ENCODE measurements around the gene IL11RA. TPM values are rescaled to one million over a fixed set of nuclear protein-coding genes. Genes with fewer than 3 reads are reported as not detected.

IL11RA gene
- total RNA-seq, 4 donors from 2014 or later = 43.8 to 89.9 (median 56.5) TPM

- peaks cover 44 to 50% of the 10 kb centered on the region in 2 donors for H3K4me1 ChIP-seq
- intact Hi-C loops (cut with DNase I) = no loop called here
- TF ChIP-seq POLR2A (IDR thresholded peaks at IDR 0.05) (no peak), CTCF (IDR thresholded peaks at IDR 0.05) (no peak)
- H3K27ac ChIP-seq = peak overlapping the region; percentile 22 to 88 (median 84)
- no peaks in the 10 kb centered on the region for H3K27me3 ChIP-seq
- H3K9me3 ChIP-seq = no peaks in the 10 kb centered on the region
- H3K36me3 ChIP-seq = peaks cover 1 to 2% of the 10 kb centered on the region in 2 donors
- 22 to 34% methylated on average over 10 of the region's 11 CpGs for WGBS, 2 donors
- DNase-seq = peak; percentile 90
- H3K4me3 ChIP-seq (replicated peaks in 1 of 3) = no peak overlapping the region
These were observed 2.5 kb downstream of the IL11RA start for GRCh38 chr9:34654323-34655051.

GRCh38 chr9:34655394-34655793 lies 3.4 kb downstream of the IL11RA start:
- intact Hi-C loops (cut with DNase I) = no loop called here
- H3K4me3 ChIP-seq (replicated peaks in 1 of 3) = no peak overlapping the region

GRCh38 chr9:34656992-34657391 lies 5.0 kb downstream of the IL11RA start:
- WGBS, 2 donors = 87 to 96% methylated on average over 4 to 5 of the region's 5 CpGs
- Histone ChIP-seq H3K4me3 (replicated peaks in 1 of 3) (no peak overlapping the region), H3K27me3 (no peaks in the 10 kb centered on the region), H3K36me3 (no peaks in the 10 kb centered on the region), H3K27ac (no peak overlapping the region), H3K9me3 (no peaks in the 10 kb centered on the region), H3K4me1 (peaks cover 32 to 36% of the 10 kb centered on the region in 2 donors)
- intact Hi-C loops (cut with DNase I) = no loop called here
- TF ChIP-seq CTCF (IDR thresholded peaks at IDR 0.05) (no peak), POLR2A (IDR thresholded peaks at IDR 0.05) (no peak)
- no peak for DNase-seq

More at GRCh38 chr9:34655394-34655793, 3.4 kb downstream of the IL11RA start:
- Histone ChIP-seq H3K27me3 (no peaks in the 10 kb centered on the region), H3K9me3 (no peaks in the 10 kb centered on the region), H3K36me3 (no peaks in the 10 kb centered on the region), H3K4me1 (peaks cover 44 to 50% of the 10 kb centered on the region in 2 donors), H3K27ac (peak overlapping the region in 1 of 3 donors; percentile 32)
- TF ChIP-seq CTCF (IDR thresholded peaks at IDR 0.05) (no peak), POLR2A (IDR thresholded peaks at IDR 0.05) (no peak)
- DNase-seq = no peak
- WGBS, 2 donors = 68 to 74% methylated on average over 4 to 5 of the region's 5 CpGs

GRCh38 chr9:34658461-34658860 lies 6.5 kb downstream of the IL11RA start:
- H3K27me3 ChIP-seq = no peaks in the 10 kb centered on the region
- TF ChIP-seq POLR2A (IDR thresholded peaks at IDR 0.05) (no peak), CTCF (IDR thresholded peaks at IDR 0.05) (no peak)
- H3K36me3 ChIP-seq = no peaks in the 10 kb centered on the region
- no peak for DNase-seq
- H3K27ac ChIP-seq = no peak overlapping the region
- no peaks in the 10 kb centered on the region for H3K9me3 ChIP-seq
- intact Hi-C loops (cut with DNase I) = no loop called here
- 89 to 93% methylated on average over 12 to 14 of the region's 14 CpGs for WGBS, 2 donors
- peaks cover 21% of the 10 kb centered on the region in 2 donors for H3K4me1 ChIP-seq
- no peak overlapping the region for H3K4me3 ChIP-seq (replicated peaks in 1 of 3)

GRCh38 chr9:34659592-34660253 lies 7.7 kb downstream of the IL11RA start:
- Histone ChIP-seq H3K36me3 (no peaks in the 10 kb centered on the region), H3K27me3 (no peaks in the 10 kb centered on the region), H3K9me3 (no peaks in the 10 kb centered on the region), H3K4me3 (replicated peaks in 1 of 3) (no peak overlapping the region), H3K4me1 (peaks cover 8 to 12% of the 10 kb centered on the region in 2 donors), H3K27ac (no peak overlapping the region)
- TF ChIP-seq POLR2A (IDR thresholded peaks at IDR 0.05) = no peak
- TF ChIP-seq CTCF (IDR thresholded peaks at IDR 0.05) = no peak
- WGBS, 2 donors = 90 to 96% methylated on average over 5 to 8 of the region's 8 CpGs
- DNase-seq = no peak
- intact Hi-C loops (cut with DNase I) = no loop called here
